Pancreas (tissue), 10 donors: ENCODE results near the gene COPA. TPM values are rescaled to one million over a fixed set of nuclear protein-coding genes. Genes with fewer than 3 reads are reported as not detected.

ENCODE experiments used
- ATAC-seq, 4 donors: fragments of 200-7000 bp; cut with Tn5 transposase; one replicate each; pipeline versions ENCODE4 v1.8.0 to v1.9.1; 2020; ENCODE audit warnings: mild to moderate bottlenecking in 4 of 4, moderate library complexity in 4 of 4
- DNase-seq, 6 donors: peaks; one replicate each; pipeline ENCODE4 v3.0.0-alpha.2; 2020
- FAIRE-seq: peaks from 2 replicates; lab custom pipeline; 2012; peaks lifted over from hg19 to GRCh38; lab: Jason Lieb, UNC
- H3K27ac ChIP-seq, 4 donors: fragments of 200-600 bp; sonication (generic); 1 replicate in 3 of 4; 2 replicates in 1 of 4; pipeline versions ENCODE4 v1.5.0 to v1.8.0; 2020
- H3K27me3 ChIP-seq, 4 donors: fragments of 200-600 bp; one replicate each; pipeline ENCODE4 v1.8.0; 2021
- H3K36me3 ChIP-seq, 3 donors: fragments of 200-600 bp; sonication (generic) in 1 of 3; one replicate each; pipeline versions ENCODE4 v1.5.0 to v1.8.0; 2020 to 2021
- H3K4me1 ChIP-seq, 3 donors: fragments of 200-600 bp; one replicate each; pipeline ENCODE4 v1.8.0; 2021
- H3K4me3 ChIP-seq, 4 donors: fragments of 200-600 bp; sonication (generic) in 2 of 4; one replicate each; pipeline versions ENCODE4 v1.5.0 to v1.8.0; 2020 to 2021
- H3K9me3 ChIP-seq, 4 donors: fragments of 200-600 bp; one replicate each; pipeline ENCODE4 v1.8.0; 2021
- WGBS, 2 donors: extraction: QIAGEN DNeasy Blood & Tissue Kit; methylation state at CpG; one replicate each; pipeline ENCODE4 v1.1.7; 2013; 5-methylcytosine and 5-hydroxymethylcytosine counted together
- intact Hi-C, 3 donors: fragments of 100-400 bp; cut with DNase I; formaldehyde crosslinking; loops; one replicate each; pipeline versions ENCODE4 v1.11.1 to v1.14.2; 2022
- polyA plus RNA-seq, 2 donors: library from polyadenylated mRNA; stranded (reverse); fragments of 200-250 nt; gene quantifications; one replicate each; pipeline ENCODE4 v1.2.3, GENCODE V29; 2013
- total RNA-seq, 6 donors: library from RNA; stranded (reverse); fragmentation: NEBNext Ultra II Directional in 4 of 6; extraction: Animal tissue kit (Norgen Biotek cat#: 25700) in 4 of 6; gene quantifications; one replicate each; pipeline versions ENCODE4 v1.2.1 to v1.2.4, GENCODE V29; 2021 to 2023
- TF ChIP-seq, protein P1 (sequence below), 4 donors: fragments of 200-600 bp; sonication (generic) in 3 of 4; IDR thresholded peaks; one replicate each; pipeline versions ENCODE4 v1.5.0 to v1.8.0; 2021; ENCODE audit warnings: antibody characterized with exemption in 4 of 4
- donor health status: healthy with polysubstance abuse.
- donor health status: DM: no; HTN: no; CAD: no; lungs with moderate emphysema.
- donor health status: DM: no; HTN: no; CAD: no.
- donor health status: control.
- donor health status: control.
- donor health status: Bipolar disorder and iron deficiency.
- donor health status: DM: yes; HTN: yes; CAD: no.
- donor health status: DM: no; HTN: no; CAD: no.
- donor health status: DM: no; HTN: no; CAD: no.
- donor health status: DM: yes; HTN: yes; CAD: no.

The COPA gene
- total and polyA plus RNA-seq, 8 donors = 34.7 to 114 (median 75.9) TPM

DNA sequence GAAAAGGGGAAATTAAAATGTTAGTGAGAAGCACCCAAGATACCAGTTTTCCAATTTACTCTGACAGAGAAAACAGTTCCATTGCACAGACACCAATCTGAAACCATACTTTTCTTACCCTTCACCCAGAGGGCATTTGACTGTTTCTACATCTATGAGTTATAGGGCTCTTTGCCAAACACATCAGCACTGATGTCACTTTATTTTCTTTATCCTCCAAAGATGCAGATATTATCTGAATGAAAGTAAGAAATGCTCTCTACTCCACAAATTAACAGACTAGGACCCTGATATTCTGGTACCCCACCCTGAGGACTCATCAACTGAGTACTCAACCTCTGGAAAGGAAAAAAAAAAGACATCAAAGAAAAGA, 33.9 kb downstream of the COPA start:
- FAIRE-seq (no peak), DNase-seq (no peak), ATAC-seq (no peak)
- intact Hi-C loops = no loop called here
- H3K9me3 ChIP-seq = no peaks in the 10 kb centered on the region
- H3K4me3 ChIP-seq = no peak overlapping the region
- peaks cover 9 to 95% (median 81%) of the 10 kb centered on the region in 3 donors for H3K36me3 ChIP-seq
- no peak overlapping the region for H3K27ac ChIP-seq
- no peaks in the 10 kb centered on the region for H3K27me3 ChIP-seq
- TF ChIP-seq, protein P1, sequence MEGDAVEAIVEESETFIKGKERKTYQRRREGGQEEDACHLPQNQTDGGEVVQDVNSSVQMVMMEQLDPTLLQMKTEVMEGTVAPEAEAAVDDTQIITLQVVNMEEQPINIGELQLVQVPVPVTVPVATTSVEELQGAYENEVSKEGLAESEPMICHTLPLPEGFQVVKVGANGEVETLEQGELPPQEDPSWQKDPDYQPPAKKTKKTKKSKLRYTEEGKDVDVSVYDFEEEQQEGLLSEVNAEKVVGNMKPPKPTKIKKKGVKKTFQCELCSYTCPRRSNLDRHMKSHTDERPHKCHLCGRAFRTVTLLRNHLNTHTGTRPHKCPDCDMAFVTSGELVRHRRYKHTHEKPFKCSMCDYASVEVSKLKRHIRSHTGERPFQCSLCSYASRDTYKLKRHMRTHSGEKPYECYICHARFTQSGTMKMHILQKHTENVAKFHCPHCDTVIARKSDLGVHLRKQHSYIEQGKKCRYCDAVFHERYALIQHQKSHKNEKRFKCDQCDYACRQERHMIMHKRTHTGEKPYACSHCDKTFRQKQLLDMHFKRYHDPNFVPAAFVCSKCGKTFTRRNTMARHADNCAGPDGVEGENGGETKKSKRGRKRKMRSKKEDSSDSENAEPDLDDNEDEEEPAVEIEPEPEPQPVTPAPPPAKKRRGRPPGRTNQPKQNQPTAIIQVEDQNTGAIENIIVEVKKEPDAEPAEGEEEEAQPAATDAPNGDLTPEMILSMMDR (IDR thresholded peaks at IDR 0.05) = no peak
- H3K4me1 ChIP-seq = no peaks in the 10 kb centered on the region

DNA sequence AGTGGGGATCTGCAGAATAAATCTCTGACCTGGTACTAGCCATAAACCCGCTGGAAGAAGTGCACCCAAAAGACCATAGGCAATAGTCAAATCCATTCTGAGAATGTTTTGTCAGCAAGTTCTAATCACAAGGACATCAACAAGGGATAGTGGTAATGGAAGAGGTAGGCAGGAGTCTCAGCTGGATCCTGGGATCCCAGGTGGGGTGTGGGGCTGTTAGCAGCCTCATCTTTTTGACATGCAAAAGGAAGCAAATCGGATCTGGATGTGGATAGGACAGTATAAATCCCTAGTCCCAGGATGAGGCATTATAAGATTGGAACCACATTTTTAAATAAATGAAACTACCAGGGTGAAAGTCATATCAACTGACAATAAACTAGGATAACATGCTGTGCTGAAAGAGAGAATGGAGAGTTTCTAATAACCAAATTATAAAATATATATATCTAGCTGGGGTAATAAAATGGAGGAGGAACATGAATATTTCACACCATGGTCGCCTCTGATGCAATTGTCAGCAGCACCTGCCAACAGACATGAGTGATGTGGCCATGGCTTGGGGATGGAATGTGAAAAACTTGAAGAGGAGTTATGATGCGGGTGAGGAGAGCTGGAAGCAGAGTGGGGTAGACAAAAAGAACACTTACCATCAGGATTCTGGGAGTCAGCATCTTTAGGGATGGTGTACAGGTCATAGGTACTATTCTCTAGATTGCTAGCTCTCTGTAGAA, 34.4 kb downstream of the COPA start:
- Histone ChIP-seq H3K9me3 (no peaks in the 10 kb centered on the region), H3K27ac (no peak overlapping the region), H3K4me1 (no peaks in the 10 kb centered on the region), H3K4me3 (no peak overlapping the region), H3K27me3 (no peaks in the 10 kb centered on the region), H3K36me3 (peaks cover 9 to 94% (median 75%) of the 10 kb centered on the region in 3 donors)
- ATAC-seq (no peak), FAIRE-seq (no peak), DNase-seq (no peak)
- WGBS, 2 donors = 87% methylated on average over 4 of the region's 4 CpGs
- TF ChIP-seq, protein P1 (IDR thresholded peaks at IDR 0.05) = no peak
- intact Hi-C loops = no loop called here

DNA sequence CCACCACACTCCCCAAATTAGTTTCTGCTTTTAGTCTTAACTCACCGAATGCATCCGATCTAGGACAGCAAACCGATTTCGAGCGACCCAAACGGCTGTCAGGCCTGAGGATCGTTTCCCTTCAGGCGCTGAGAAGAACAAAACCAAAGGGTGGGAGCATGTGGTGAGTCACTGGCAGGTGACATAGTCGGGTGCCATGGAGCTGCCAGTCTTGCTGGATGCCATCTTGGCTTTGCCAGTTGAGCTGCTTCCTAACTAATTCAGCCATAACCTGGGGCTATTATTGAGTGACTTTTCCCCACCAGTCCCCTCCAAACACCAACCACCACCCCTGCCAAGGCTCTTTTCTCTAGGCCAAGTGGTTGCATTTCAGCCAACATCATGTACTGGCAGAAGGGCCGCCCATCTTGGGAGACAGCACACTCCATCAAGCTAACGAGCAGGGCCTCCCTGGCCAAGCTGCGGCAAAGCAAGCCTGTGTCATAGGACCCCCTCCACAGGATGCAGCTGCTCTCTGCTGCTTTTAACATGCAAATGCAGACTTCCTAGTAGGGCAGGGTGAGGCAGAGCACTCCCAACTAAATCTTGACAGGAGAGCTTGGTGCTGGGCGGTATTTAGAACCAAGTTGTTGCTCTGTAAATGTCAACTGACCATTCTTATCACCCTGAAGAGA, 35.8 kb downstream of the COPA start:
- H3K4me3 ChIP-seq = no peak overlapping the region
- H3K9me3 ChIP-seq = no peaks in the 10 kb centered on the region
- DNase-seq (no peak), FAIRE-seq (no peak), ATAC-seq (no peak)
- intact Hi-C loops = no loop called here
- no peaks in the 10 kb centered on the region for H3K27me3 ChIP-seq
- TF ChIP-seq, protein P1 (IDR thresholded peaks at IDR 0.05) = no peak
- 89 to 90% methylated on average over 13 of the region's 13 CpGs for WGBS, 2 donors
- H3K36me3 ChIP-seq = peaks cover 9 to 89% (median 70%) of the 10 kb centered on the region in 3 donors
- H3K27ac ChIP-seq = no peak overlapping the region
- H3K4me1 ChIP-seq = no peaks in the 10 kb centered on the region

DNA sequence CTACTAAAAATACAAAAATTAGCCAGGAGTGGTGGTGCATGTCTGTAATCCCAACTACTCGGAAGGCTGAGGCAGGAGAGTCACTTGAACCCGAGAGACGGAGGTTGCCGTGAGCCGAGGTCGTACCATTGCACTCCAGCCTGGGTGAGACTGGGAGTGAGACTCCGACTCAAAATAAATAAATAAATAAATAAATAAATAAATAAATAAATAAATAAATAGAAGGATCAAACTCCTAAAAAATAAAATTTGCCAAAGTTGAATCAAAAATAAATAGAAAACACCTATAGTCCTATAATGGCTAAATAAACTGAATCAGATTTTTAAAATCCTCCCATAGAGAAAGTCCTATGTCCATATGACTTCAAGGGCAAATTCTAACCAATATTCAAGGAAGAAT, 42.9 kb downstream of the COPA start:
- H3K4me3 ChIP-seq = no peak overlapping the region
- H3K9me3 ChIP-seq = no peaks in the 10 kb centered on the region
- FAIRE-seq = no peak
- no peak overlapping the region for H3K27ac ChIP-seq
- no peaks in the 10 kb centered on the region for H3K27me3 ChIP-seq
- intact Hi-C loops = no loop called here
- no peaks in the 10 kb centered on the region for H3K4me1 ChIP-seq
- no peak for DNase-seq
- WGBS, 2 donors = 87 to 92% methylated on average over 7 of the region's 7 CpGs
- TF ChIP-seq, protein P1 (IDR thresholded peaks at IDR 0.05) = no peak
- ATAC-seq = no peak
- H3K36me3 ChIP-seq = peaks cover 24 to 91% (median 48%) of the 10 kb centered on the region in 3 donors

DNA sequence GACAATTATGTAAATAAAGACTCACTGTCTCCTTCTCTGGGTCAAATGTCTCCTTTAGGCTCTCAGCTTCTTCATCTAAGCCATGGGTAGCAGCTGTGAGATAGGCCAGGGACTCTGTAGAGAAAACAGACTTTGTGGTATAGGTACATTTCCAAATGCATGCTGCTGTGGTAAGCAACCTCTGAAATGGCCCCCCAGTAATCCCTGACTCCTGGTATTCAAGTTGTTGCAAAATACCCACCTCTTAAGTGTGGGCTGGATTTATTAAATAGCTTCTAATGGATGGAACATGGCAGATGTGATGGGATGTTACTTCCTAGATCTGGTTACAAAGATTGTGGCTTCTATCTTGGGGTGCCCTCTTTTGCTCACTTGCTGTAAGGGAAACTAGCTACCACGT, 47.0 kb downstream of the COPA start:
- ATAC-seq = no peak
- H3K27ac ChIP-seq = no peak overlapping the region
- no peak overlapping the region for H3K4me3 ChIP-seq
- no peak for FAIRE-seq
- TF ChIP-seq, protein P1 (IDR thresholded peaks at IDR 0.05) = no peak
- H3K36me3 ChIP-seq = peaks cover 30 to 99% (median 80%) of the 10 kb centered on the region in 3 donors
- H3K27me3 ChIP-seq = no peaks in the 10 kb centered on the region
- 95 to 100% methylated on average over 1 of the region's 1 CpG for WGBS, 2 donors
- DNase-seq = no peak
- H3K4me1 ChIP-seq = no peaks in the 10 kb centered on the region
- no peaks in the 10 kb centered on the region for H3K9me3 ChIP-seq
- intact Hi-C loops = loop anchor here in 1 of 3 donors (5.0 kb wide), 1 partner anchor 41 kb away; no protein-coding TSS in a partner anchor
